Stimulated activated CD4-positive, alpha-beta T cell treated with anti-CD3 and anti-CD28 coated beads, Interleukin-1b, Interleukin-23, amount 100 ng/mL, for 1 hour (primary cell): ENCODE results near the gene BRSK2.
"Not testable (repeated sequence)": the region's sequence is repeated elsewhere in the genome, so short reads cannot be mapped to it uniquely, and the experiment has no call there.

ENCODE experiments used
- DNase-seq, 2 donors: peaks; one replicate each; pipeline ENCODE4 v3.0.0-alpha.2; 2020; ENCODE audit warnings: low read depth in 2 of 2

Gene BRSK2

DNA sequence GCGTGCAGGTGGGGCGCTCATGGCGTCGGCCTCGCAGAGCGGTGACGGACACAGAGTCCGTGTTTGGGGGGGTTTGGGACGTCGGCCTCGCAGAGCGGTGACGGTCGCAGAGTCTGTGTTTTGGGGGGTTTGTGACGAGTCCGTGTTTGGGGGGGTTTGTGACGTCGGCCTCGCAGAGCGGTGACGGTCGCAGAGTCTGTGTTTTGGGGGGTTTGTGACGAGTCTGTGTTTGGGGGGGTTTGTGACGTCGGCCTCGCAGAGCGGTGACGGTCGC, 20.1 kb downstream of the BRSK2 start:
- not testable (repeated sequence) for DNase-seq

- DNase-seq = no peak
These were observed 20.9 kb downstream of the BRSK2 start for GRCh38 chr11:1410366-1411291.

DNA sequence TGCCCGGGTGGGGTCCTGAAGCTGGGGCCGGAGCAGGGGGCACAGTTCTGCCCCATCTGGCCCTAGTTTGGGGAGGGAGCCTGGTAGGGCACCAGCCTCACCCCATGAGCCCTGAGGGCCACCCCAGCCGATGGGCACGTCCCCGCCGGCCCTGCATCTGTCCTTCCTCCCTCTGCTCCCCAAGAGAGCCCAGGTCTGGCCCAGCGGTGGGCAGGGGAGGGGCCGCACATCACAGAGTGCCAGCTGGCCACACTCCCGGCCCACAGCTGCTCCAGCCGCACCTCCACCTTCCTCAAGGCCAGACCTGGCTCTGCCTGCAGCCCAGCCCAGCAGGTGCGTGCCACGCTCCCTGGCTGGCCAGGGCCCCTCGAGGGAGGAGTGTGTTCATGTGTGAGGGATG, 21.6 kb downstream of the BRSK2 start:
- no peak for DNase-seq

DNA sequence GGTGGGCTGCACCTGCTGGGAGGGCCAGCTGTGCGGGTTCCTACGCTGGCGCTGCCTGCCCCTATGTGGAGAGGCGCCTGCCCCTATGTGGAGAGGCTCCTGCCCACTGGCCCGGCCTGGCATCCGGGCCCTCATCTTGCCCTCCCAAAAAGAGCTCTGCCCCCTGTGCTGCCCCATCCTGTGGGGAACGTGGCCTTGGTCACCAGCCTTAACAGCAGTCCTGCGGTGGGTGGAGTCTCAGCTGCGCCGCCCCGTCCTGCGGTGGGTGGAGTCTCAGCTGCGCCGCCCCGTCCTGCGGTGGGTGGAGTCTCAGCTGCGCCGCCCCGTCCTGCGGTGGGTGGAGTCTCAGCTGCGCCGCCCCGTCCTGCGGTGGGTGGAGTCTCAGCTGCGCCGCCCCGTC, 22.0 kb downstream of the BRSK2 start:
- not testable (repeated sequence) for DNase-seq

- DNase-seq = no peak
These were observed 22.8 kb downstream of the BRSK2 start for GRCh38 chr11:1412377-1413095.

DNA sequence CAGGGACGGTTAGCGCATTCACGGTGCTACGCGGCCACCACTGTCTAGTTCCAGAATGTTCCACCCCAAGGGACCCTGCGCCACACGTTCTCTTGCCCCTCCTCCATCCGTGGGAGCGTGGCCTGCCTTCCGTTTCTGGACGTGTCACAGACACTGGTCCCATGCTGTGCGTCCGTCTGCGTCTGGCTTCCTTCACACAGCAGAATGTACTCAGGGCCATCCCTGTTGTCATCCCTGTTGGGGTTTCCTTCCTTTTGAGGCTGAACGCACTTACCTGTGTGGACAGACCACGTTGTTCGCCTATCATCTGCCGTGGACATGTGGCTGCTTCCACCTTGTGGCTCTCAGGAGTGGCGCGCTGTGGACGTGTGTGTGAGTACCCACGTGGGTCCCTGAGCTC, 24.9 kb downstream of the BRSK2 start:
- no peak for DNase-seq

DNA sequence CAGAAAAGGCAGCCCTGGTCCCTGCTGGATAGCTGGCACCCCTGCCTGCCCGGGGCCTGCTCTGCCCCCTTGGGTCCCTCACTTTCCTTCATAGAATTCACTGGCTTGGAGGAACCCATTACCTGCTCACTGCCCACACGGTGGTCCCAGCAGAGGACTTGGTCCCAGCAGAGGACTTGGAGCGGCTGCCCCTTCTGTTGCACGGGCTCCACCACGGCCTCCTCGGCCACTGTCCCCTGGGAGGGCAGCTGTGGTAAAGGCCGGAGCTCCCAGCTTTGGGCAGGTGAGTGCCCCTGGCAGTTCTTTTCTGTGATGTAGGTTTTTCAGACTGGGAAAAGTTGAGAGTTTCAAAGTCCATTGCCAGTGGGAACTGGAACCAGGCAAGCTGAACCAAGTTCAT, 25.9 kb downstream of the BRSK2 start:
- DNase-seq = no peak

DNA sequence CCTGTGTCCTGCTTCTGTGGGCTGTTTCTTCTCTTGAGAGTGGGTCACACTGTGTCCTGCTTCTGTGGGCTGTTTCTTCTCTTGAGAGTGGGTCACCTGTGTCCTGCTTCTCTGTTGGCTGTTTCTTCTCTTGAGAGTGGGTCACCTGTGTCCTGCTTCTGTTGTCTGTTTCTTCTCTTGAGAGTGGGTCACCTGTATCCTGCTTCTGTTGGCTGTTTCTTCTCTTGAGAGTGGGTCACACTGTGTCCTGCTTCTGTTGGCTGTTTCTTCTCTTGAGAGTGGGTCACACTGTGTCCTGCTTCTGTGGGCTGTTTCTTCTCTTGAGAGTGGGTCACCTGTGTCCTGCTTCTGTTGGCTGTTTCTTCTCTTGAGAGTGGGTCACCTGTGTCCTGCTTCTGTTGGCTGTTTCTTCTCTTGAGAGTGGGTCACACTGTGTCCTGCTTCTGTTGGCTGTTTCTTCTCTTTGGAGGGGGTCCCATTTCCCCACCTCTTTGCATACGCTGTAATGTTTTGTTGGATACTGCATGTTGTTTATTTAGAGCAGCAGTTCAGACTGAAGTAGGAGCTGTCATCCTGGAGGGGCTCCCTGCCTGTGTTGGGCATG, 28.6 kb downstream of the BRSK2 start:
- DNase-seq = not testable (repeated sequence)

GRCh38 chr11:1419811-1420210, 30.1 kb downstream of the BRSK2 start:
- DNase-seq = no peak

DNA sequence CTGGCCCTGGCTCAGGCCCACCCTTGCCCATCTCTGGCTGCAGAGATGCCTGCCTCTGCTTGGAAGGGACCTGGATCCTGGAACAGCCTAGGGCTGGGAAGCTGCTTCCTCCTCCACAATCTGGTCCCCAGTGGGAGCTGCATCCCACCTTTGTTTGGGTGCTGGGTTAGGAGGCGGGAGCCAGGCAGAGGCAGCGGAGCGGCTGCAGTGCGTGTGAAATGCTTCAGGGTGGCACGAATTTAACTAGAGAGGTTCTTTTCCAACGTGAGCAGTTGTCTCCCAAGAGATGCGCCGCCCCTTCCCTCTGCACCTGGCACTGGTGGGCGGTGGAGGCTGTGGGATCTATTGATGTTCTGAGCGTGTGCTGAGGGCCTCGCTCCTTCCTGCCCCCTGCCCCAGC, 31.6 kb downstream of the BRSK2 start:
- no peak for DNase-seq

GRCh38 chr11:1422481-1422880, 32.7 kb downstream of the BRSK2 start:
- no peak for DNase-seq

GRCh38 chr11:1422981-1423380, 33.2 kb downstream of the BRSK2 start:
- no peak for DNase-seq

DNA sequence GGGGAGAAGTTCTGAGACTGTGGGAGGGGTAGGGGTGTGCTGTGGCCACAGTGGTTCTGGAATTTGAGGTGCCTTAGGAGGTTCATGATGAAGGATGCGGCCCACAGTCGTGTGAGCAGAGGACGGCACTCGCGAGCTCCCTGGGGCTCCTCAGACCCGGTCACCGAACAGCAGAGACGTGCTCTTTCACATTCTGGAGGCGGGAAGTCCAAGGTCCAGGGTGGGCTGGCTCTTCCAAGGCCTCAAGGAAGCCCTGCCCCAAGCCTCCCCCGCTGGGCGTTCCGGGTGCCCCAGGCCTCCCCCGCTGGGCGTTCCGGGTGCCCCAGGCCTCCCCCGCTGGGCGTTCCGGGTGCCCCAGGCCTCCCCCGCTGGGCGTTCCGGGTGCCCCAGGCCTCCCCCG, 33.7 kb downstream of the BRSK2 start:
- DNase-seq = not testable (repeated sequence)

DNA sequence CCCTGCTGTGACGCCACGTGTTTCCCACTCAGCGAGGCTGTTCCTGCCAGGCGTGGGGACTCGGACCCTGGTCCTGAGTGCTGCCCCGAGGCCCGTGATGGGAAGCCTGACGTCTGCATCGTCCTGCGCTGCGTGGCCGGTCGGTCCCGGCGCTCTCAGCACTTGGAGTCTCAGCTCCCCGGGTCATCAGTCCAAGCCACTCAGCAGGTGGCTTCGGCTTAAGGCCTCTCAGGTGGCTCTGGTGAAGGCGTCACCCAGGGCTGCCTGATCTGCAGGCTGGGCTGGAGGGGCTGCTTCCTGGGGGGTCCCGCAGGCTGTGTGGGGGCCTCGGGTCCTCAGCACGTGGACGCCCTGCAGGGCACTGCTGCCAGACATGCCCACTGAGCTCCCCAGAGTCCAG, 35.3 kb downstream of the BRSK2 start:
- no peak for DNase-seq

GRCh38 chr11:1425439-1425838, 35.7 kb downstream of the BRSK2 start:
- no peak for DNase-seq

DNA sequence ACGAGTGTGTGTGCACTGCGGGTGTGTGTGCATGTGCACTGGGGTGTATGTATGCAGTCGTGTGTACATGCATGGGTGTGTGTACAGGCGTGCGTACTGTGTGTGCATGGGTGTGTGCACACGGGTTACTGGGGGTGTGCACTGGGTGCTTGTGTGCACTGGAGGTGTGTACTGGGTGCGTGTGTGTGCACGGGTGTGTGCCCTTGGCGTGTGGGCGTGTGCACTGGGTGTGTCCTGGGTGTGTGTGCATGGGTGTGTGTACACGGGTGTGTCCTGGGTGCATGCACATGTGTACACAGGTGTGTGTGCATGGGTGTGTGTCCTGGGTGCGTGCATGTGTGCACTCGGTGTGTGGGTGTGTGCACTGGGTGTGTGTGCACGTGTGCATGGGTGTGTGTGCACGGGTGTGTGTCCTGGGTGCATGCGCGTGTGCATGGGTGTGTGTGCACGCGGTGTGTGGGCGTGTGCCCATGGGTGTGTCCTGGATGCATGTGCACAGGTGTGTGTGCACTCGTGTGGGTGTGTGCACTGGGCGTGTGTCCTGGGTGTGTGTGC, 39.1 kb downstream of the BRSK2 start:
- DNase-seq = no peak

GRCh38 chr11:1433568-1433967, 43.8 kb downstream of the BRSK2 start:
- no peak for DNase-seq

DNA sequence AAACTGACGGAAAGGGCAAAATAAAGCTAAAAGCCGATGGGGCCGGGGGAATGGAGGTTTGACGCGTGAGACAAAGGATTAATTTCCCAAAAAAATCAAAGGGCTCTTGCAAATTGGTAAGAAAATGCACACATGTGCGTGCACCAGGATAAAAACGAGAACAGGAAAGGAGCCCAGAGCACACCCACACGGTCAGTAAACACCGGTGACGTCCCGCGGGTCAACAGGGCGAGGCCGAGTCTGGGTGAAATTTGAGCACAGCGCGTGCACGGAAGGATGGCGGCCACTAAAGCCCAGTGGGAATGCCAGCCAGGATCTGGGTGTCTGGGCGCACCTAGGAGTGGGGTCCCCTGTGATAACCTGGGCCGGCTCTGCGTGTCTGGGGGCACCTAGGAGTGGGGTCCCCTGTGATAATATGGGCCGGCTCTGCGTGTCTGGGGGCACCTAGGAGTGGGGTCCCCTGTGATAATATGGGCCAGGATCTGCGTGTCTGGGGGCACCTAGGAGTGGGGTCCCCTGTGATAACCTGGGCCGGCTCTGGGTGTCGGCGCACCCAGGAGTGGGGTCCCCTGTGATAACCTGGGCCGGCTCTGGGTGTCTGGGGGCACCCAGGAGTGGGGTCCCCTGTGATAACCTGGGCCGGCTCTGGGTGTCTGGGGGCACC, 44.4 kb downstream of the BRSK2 start:
- no peak for DNase-seq

DNA sequence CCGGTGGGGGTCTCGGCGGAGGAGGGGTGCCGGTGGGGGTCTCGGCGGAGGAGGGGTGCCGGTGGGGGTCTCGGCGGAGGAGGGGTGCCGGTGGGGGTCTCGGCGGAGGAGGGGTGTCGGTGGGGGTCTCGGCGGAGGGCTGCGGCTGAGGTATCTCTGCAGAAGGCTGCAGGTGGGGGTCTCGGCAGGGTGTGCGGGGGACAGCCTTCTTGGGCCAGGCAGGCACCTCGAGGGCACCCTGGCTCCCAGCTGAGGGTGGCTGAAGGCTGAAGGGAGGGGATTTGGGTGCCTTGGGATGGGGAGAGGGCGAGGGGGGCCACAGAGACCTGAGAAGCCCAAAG, 45.7 kb downstream of the BRSK2 start:
- DNase-seq = not testable (repeated sequence)

GRCh38 chr11:1435820-1436467, 46.2 kb downstream of the BRSK2 start:
- no peak for DNase-seq

GRCh38 chr11:1436468-1437039, 46.8 kb downstream of the BRSK2 start:
- DNase-seq = no peak
